Measurements from ENCODE around the gene GOLM1.
"Not testable (repeated sequence)": the region's sequence is repeated elsewhere in the genome, so short reads cannot be mapped to it uniquely, and the experiment has no call there.

Gene GOLM1

GRCh38 chr9:86098824-86099700, at the start of gene GOLM1:
GOLM1 (minus strand) TSS chr9:86099558; CDS start chr9:86079320, 20,238 bp downstream.
- DNase-seq (ENCODE audit: low read depth in 2 of 2) = no peak

GRCh38 chr9:86146671-86147070, 47.3 kb upstream of the GOLM1 start:
- DNase-seq (ENCODE audit: low read depth in 2 of 2) = not testable (repeated sequence)

GRCh38 chr9:86145960-86146359, 46.6 kb upstream of the GOLM1 start:
- not testable (repeated sequence) for DNase-seq (ENCODE audit: low read depth in 2 of 2)

- DNase-seq (ENCODE audit: low read depth in 2 of 2) = no peak
Observed at GRCh38 chr9:86142973-86143372, 43.6 kb upstream of the GOLM1 start.

GRCh38 chr9:86141843-86142242, 42.5 kb upstream of the GOLM1 start:
- DNase-seq (ENCODE audit: low read depth in 2 of 2) = no peak

GRCh38 chr9:86135371-86135770, 36.0 kb upstream of the GOLM1 start:
- DNase-seq (ENCODE audit: low read depth in 2 of 2) = no peak

- DNase-seq (ENCODE audit: low read depth in 2 of 2) = no peak
Observed at GRCh38 chr9:86134361-86134760, 35.0 kb upstream of the GOLM1 start.

GRCh38 chr9:86128235-86128822, 29.0 kb upstream of the GOLM1 start:
- DNase-seq (ENCODE audit: low read depth in 2 of 2) = no peak

- DNase-seq (ENCODE audit: low read depth in 2 of 2) = no peak
Observed at GRCh38 chr9:86126998-86127972, 27.9 kb upstream of the GOLM1 start.

- DNase-seq (ENCODE audit: low read depth in 2 of 2) = no peak
Observed at GRCh38 chr9:86122311-86122710, 23.0 kb upstream of the GOLM1 start.

- no peak for DNase-seq (ENCODE audit: low read depth in 2 of 2)
Observed at GRCh38 chr9:86119457-86119856, 20.1 kb upstream of the GOLM1 start.

- DNase-seq (ENCODE audit: low read depth in 2 of 2) = no peak
Observed at GRCh38 chr9:86116425-86116824, 17.1 kb upstream of the GOLM1 start.

GRCh38 chr9:86115886-86116285, 16.5 kb upstream of the GOLM1 start:
- DNase-seq (ENCODE audit: low read depth in 2 of 2) = no peak

GRCh38 chr9:86112057-86112456, 12.7 kb upstream of the GOLM1 start:
- DNase-seq (ENCODE audit: low read depth in 2 of 2) = no peak

GRCh38 chr9:86102626-86103025, 3.3 kb upstream of the GOLM1 start:
- DNase-seq (ENCODE audit: low read depth in 2 of 2) = no peak

- DNase-seq (ENCODE audit: low read depth in 2 of 2) = peak in 1 of 2 donors; percentile 21
Observed at GRCh38 chr9:86099701-86100364, 475 bp upstream of the GOLM1 start.

GRCh38 chr9:86097510-86098224, 1.7 kb downstream of the GOLM1 start:
- DNase-seq (ENCODE audit: low read depth in 2 of 2) = no peak

GRCh38 chr9:86096386-86096785, 3.0 kb downstream of the GOLM1 start:
- DNase-seq (ENCODE audit: low read depth in 2 of 2) = no peak

GRCh38 chr9:86093788-86094555, 5.4 kb downstream of the GOLM1 start:
- DNase-seq (ENCODE audit: low read depth in 2 of 2) = no peak

- no peak for DNase-seq (ENCODE audit: low read depth in 2 of 2)
Observed at GRCh38 chr9:86091477-86091876, 7.9 kb downstream of the GOLM1 start.

Measured in activated CD4-positive, alpha-beta T cell treated with anti-CD3 and anti-CD28 coated beads for 24 hours (primary cell).